ENCODE measurements around the gene COL6A3. TPM values are rescaled to one million over a fixed set of nuclear protein-coding genes. Genes with fewer than 3 reads are reported as not detected.

The COL6A3 gene
- polyA plus RNA-seq, 2 of the 4 experiments (the other 2 are of a cell fraction) = 0.10 to 0.28 TPM

DNA sequence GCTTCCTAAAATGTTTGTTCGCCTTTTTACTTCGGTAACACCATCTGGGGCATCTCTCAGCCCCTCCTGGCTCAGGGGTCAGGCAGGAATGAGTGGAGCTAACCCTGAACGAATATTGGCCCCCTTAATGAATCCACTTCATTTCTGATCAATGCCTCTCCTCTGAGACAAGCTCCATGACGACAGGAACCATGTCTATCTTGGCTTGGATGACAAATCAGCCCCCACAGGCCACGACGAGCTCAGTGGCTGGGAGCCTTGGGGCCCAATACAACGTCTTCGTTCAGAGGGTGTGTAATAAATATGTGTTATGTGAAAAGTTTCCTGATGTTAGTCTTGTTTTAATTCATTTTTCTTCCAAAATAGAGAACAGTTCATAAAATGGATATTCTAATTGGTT is 133.0 kb downstream of the COL6A3 start:
- peak overlapping the region in 1 of 2 experiments; percentile 15; a peak in 2 of 6 replicates for H3K27ac ChIP-seq
- TF ChIP-seq RCOR1 (IDR thresholded peaks at IDR 0.05; ENCODE audit: low read depth, low read length) = no peak
- TF ChIP-seq, protein P1, sequence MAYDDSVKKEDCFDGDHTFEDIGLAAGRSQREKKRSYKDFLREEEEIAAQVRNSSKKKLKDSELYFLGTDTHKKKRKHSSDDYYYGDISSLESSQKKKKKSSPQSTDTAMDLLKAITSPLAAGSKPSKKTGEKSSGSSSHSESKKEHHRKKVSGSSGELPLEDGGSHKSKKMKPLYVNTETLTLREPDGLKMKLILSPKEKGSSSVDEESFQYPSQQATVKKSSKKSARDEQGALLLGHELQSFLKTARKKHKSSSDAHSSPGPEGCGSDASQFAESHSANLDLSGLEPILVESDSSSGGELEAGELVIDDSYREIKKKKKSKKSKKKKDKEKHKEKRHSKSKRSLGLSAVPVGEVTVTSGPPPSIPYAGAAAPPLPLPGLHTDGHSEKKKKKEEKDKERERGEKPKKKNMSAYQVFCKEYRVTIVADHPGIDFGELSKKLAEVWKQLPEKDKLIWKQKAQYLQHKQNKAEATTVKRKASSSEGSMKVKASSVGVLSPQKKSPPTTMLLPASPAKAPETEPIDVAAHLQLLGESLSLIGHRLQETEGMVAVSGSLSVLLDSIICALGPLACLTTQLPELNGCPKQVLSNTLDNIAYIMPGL (CRISPR knock-in tag; IDR thresholded peaks at IDR 0.05; ENCODE audit: borderline replicate concordance) = no peak
- TF ChIP-seq FOXS1 (CRISPR knock-in tag; IDR thresholded peaks at IDR 0.05) = no peak
- no peak for TF ChIP-seq EHMT2 (IDR thresholded peaks at IDR 0.05; ENCODE audit: low read depth)
- TF ChIP-seq KDM1A (IDR thresholded peaks at IDR 0.05; ENCODE audit: low read depth) = no peak
- no peak for TF ChIP-seq CHD4 (IDR thresholded peaks at IDR 0.05; ENCODE audit: borderline replicate concordance)
- no peak for TF ChIP-seq PHF8 (IDR thresholded peaks at IDR 0.05; ENCODE audit: borderline replicate concordance, low read depth)
- peaks cover 25% of the 10 kb centered on the region for H3K4me1 ChIP-seq
- ATAC-seq (no peak), DNase-seq (ENCODE audit: low read depth in 1 of 2, low spot score in 1 of 2) (no peak), FAIRE-seq (no peak)
- H3K9me3 ChIP-seq = no peaks in the 10 kb centered on the region
- WGBS (ENCODE audit: missing lambda C conversion rate) = 72% methylated on average over 8 of the region's 8 CpGs
- no peak overlapping the region for H3K4me2 ChIP-seq
- ChIA-PET POLR2A (no interaction called here), CTCF (interaction anchor here (0.8 to 1.8 kb wide), 5 partner anchors 11 to 158 kb away, joined by 3 to 5 read pairs (median 3); no protein-coding TSS in a partner anchor)
- no peak overlapping the region for H3K4me3 ChIP-seq

GRCh38 chr2:237280229-237280628 is 133.7 kb downstream of the COL6A3 start:
- H3K4me1 ChIP-seq = peaks cover 25% of the 10 kb centered on the region
- DNase-seq (ENCODE audit: low read depth in 1 of 2, low spot score in 1 of 2) (no peak), FAIRE-seq (no peak), ATAC-seq (no peak)
- no peak overlapping the region for H3K4me3 ChIP-seq
- H3K9me3 ChIP-seq = no peaks in the 10 kb centered on the region
- 69% methylated on average over 11 of the region's 11 CpGs for WGBS (ENCODE audit: missing lambda C conversion rate)
- no peak overlapping the region for H3K4me2 ChIP-seq
- TF ChIP-seq ELK1 (IDR thresholded peaks at IDR 0.05; ENCODE audit: low read depth, low read length) = no peak
- H3K27ac ChIP-seq = peak overlapping the region in 1 of 2 experiments; percentile 43; a peak in 2 of 6 replicates
- POLR2A ChIA-PET = no interaction called here
- CTCF ChIA-PET = interaction anchor here (1.1 to 1.8 kb wide), 4 partner anchors 12 to 141 kb away, joined by 3 to 5 read pairs (median 4); no protein-coding TSS in a partner anchor

- Histone ChIP-seq H3K9me3 (no peaks in the 10 kb centered on the region), H3K4me2 (no peak overlapping the region), H3K27ac (peak overlapping the region in 1 of 2 experiments; percentile 43; a peak in 2 of 6 replicates), H3K4me1 (peaks cover 25% of the 10 kb centered on the region), H3K4me3 (no peak overlapping the region)
- ChIA-PET POLR2A (no interaction called here), CTCF (interaction anchor here (1.1 to 1.5 kb wide), 2 partner anchors 116 to 130 kb away, joined by 3 to 5 read pairs; no protein-coding TSS in a partner anchor)
- no peak for FAIRE-seq
- no peak for DNase-seq (ENCODE audit: low read depth in 1 of 2, low spot score in 1 of 2)
- 77% methylated on average over 9 of the region's 9 CpGs for WGBS (ENCODE audit: missing lambda C conversion rate)
- TF ChIP-seq MAFK (IDR thresholded peaks at IDR 0.05; ENCODE audit: partially characterized antibody) = no peak
- no peak for TF ChIP-seq CEBPB (IDR thresholded peaks at IDR 0.05)
- TF ChIP-seq KDM1A (IDR thresholded peaks at IDR 0.05; ENCODE audit: low read depth) = no peak
- no peak for TF ChIP-seq EP300 (IDR thresholded peaks at IDR 0.05)
- TF ChIP-seq ZFP36 (IDR thresholded peaks at IDR 0.05; ENCODE audit: borderline replicate concordance, partially characterized antibody) = no peak
- TF ChIP-seq FOSB (CRISPR knock-in tag; IDR thresholded peaks at IDR 0.05) = no peak
- TF ChIP-seq, protein P2, sequence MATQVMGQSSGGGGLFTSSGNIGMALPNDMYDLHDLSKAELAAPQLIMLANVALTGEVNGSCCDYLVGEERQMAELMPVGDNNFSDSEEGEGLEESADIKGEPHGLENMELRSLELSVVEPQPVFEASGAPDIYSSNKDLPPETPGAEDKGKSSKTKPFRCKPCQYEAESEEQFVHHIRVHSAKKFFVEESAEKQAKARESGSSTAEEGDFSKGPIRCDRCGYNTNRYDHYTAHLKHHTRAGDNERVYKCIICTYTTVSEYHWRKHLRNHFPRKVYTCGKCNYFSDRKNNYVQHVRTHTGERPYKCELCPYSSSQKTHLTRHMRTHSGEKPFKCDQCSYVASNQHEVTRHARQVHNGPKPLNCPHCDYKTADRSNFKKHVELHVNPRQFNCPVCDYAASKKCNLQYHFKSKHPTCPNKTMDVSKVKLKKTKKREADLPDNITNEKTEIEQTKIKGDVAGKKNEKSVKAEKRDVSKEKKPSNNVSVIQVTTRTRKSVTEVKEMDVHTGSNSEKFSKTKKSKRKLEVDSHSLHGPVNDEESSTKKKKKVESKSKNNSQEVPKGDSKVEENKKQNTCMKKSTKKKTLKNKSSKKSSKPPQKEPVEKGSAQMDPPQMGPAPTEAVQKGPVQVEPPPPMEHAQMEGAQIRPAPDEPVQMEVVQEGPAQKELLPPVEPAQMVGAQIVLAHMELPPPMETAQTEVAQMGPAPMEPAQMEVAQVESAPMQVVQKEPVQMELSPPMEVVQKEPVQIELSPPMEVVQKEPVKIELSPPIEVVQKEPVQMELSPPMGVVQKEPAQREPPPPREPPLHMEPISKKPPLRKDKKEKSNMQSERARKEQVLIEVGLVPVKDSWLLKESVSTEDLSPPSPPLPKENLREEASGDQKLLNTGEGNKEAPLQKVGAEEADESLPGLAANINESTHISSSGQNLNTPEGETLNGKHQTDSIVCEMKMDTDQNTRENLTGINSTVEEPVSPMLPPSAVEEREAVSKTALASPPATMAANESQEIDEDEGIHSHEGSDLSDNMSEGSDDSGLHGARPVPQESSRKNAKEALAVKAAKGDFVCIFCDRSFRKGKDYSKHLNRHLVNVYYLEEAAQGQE (IDR thresholded peaks at IDR 0.05) = no peak
- no peak for TF ChIP-seq HOXB5 (CRISPR knock-in tag; IDR thresholded peaks at IDR 0.05)
- no peak for TF ChIP-seq BCL3 (IDR thresholded peaks at IDR 0.05)
- ATAC-seq = no peak
Measured at GRCh38 chr2:237279012-237279768, 134.8 kb downstream of the COL6A3 start.
